CD14-positive monocyte (primary cell): ENCODE results near the gene VPS72. TPM values are rescaled to one million over a fixed set of nuclear protein-coding genes. Genes with fewer than 3 reads are reported as not detected.

Experiments
- DNase-seq, 3 donors: peaks; one replicate each; pipeline ENCODE4 v3.0.0-alpha.2; 2011 to 2022
- H2AFZ ChIP-seq: 2 replicates; pipeline ENCODE4 v1.6.0; 2012; ENCODE audit warnings: mild to moderate bottlenecking, low read depth, low read length, inconsistent platforms; ENCODE audit not compliant: insufficient read depth, poor library complexity, severe bottlenecking
- H3K27ac ChIP-seq, 2 donors: 1 replicate in 1 of 2; 2 replicates in 1 of 2; pipeline ENCODE4 v1.5.1; 2012 to 2013; ENCODE audit warnings: low read length in 2 of 2, control low read depth in 1 of 2, inconsistent platforms in 1 of 2, low read depth in 1 of 2, mild to moderate bottlenecking in 1 of 2
- H3K27me3 ChIP-seq, 2 donors: one replicate each; pipeline versions ENCODE4 v1.6.0 to v1.6.1; 2011 to 2013; ENCODE audit warnings: low read length in 2 of 2; ENCODE audit not compliant: control insufficient read depth in 2 of 2, insufficient read depth in 2 of 2
- H3K36me3 ChIP-seq, 2 donors: replicated peaks in 1 of 2; 1 replicate in 1 of 2; 2 replicates in 1 of 2; pipeline versions ENCODE4 v1.5.1 to v1.6.1; 2012 to 2013; ENCODE audit warnings: low read length in 2 of 2, control low read depth in 1 of 2, inconsistent platforms in 1 of 2, mild to moderate bottlenecking in 1 of 2; ENCODE audit not compliant: insufficient read depth in 2 of 2, control insufficient read depth in 1 of 2
- H3K4me1 ChIP-seq, 2 donors: 1 replicate in 1 of 2; 2 replicates in 1 of 2; pipeline versions ENCODE4 v1.5.1 to v1.6.1; 2012 to 2013; ENCODE audit warnings: low read length in 2 of 2, control low read depth in 1 of 2, inconsistent platforms in 1 of 2, mild to moderate bottlenecking in 1 of 2, moderate library complexity in 1 of 2; ENCODE audit not compliant: insufficient read depth in 2 of 2, control insufficient read depth in 1 of 2
- H3K4me2 ChIP-seq: replicated peaks from 2 replicates; pipeline ENCODE3; 2012; ENCODE audit warnings: low read length, moderate library complexity, mild to moderate bottlenecking; ENCODE audit not compliant: poor library complexity, severe bottlenecking; ENCODE audit errors: extremely low read depth
- H3K4me3 ChIP-seq, 3 experiments: fragments of 200-600 bp in 1 of 3; sonication (generic) in 1 of 3; replicated peaks in 1 of 3; 1 replicate in 2 of 3; 2 replicates in 1 of 3; pipeline ENCODE4 v1.5.1; 2011 to 2013; ENCODE audit warnings: low read length in 3 of 3, mild to moderate bottlenecking in 3 of 3, control low read depth in 2 of 3, low read depth in 2 of 3, inconsistent platforms in 1 of 3, moderate library complexity in 1 of 3
- H3K79me2 ChIP-seq: 2 replicates; pipeline ENCODE4 v1.6.0; 2012; ENCODE audit warnings: mild to moderate bottlenecking, control low read depth, inconsistent platforms, low read length, moderate library complexity; ENCODE audit not compliant: insufficient read depth
- H3K9ac ChIP-seq: 2 replicates; pipeline ENCODE4 v1.6.0; 2017; ENCODE audit warnings: low read length, mild to moderate bottlenecking; ENCODE audit not compliant: insufficient read depth, poor library complexity, severe bottlenecking
- H3K9me3 ChIP-seq, 2 donors: replicated peaks in 1 of 2; 1 replicate in 1 of 2; 2 replicates in 1 of 2; pipeline versions ENCODE4 v1.5.1 to v1.6.1; 2012 to 2013; ENCODE audit warnings: low read length in 2 of 2, control low read depth in 1 of 2; ENCODE audit not compliant: control insufficient read depth in 1 of 2, insufficient read depth in 1 of 2
- H4K20me1 ChIP-seq: 2 replicates; pipeline ENCODE4 v1.6.0; 2012; ENCODE audit warnings: mild to moderate bottlenecking, low read length, control low read depth, moderate library complexity; ENCODE audit not compliant: insufficient read depth
- H3K27ac Mint-ChIP-seq, 7 donors: one replicate each; pipeline ENCODE4 v1.8.0; 2020; ENCODE audit warnings: mild to moderate bottlenecking in 7 of 7, mixed read lengths in 7 of 7, moderate library complexity in 6 of 7, inconsistent platforms in 2 of 7
- H3K27me3 Mint-ChIP-seq, 3 donors: one replicate each; pipeline ENCODE4 v1.8.0; 2021 to 2022; ENCODE audit warnings: low read depth in 3 of 3, mild to moderate bottlenecking in 3 of 3, mixed read lengths in 3 of 3, moderate library complexity in 3 of 3, inconsistent platforms in 1 of 3
- H3K36me3 Mint-ChIP-seq, 2 donors: one replicate each; pipeline ENCODE4 v1.8.0; 2020; ENCODE audit warnings: mixed read lengths in 2 of 2, inconsistent platforms in 1 of 2, mild to moderate bottlenecking in 1 of 2
- H3K4me1 Mint-ChIP-seq: one replicate; pipeline ENCODE4 v1.8.0; 2020; ENCODE audit warnings: mild to moderate bottlenecking, mixed read lengths
- H3K4me3 Mint-ChIP-seq, 2 donors: one replicate each; pipeline ENCODE4 v1.8.0; 2020; ENCODE audit warnings: mild to moderate bottlenecking in 2 of 2, mixed read lengths in 2 of 2, moderate library complexity in 1 of 2
- H3K9me3 Mint-ChIP-seq, 7 donors: one replicate each; pipeline ENCODE4 v1.8.0; 2020 to 2022; ENCODE audit warnings: mixed read lengths in 7 of 7, mild to moderate bottlenecking in 6 of 7, moderate library complexity in 6 of 7, inconsistent platforms in 2 of 7
- CTCF ChIP-seq: fragments of 200-600 bp; IDR thresholded peaks from one replicate; pipeline ENCODE4 v1.8.0; 2022; ENCODE audit warnings: antibody characterized with exemption, mild to moderate bottlenecking
- WGBS: methylation state at CpG from one replicate; pipeline ENCODE4 v1.1.5; 2013; ENCODE audit warnings: missing lambda C conversion rate; ENCODE audit not compliant: insufficient coverage; 5-methylcytosine and 5-hydroxymethylcytosine counted together
- intact Hi-C, 2 donors: fragments of 100-400 bp; cut with micrococcal nuclease; formaldehyde crosslinking; loops; one replicate each; pipeline versions ENCODE4 v1.15.0 to v1.15.1; 2023
- polyA plus RNA-seq, 3 donors: library from polyadenylated mRNA; depleted of rRNA in 1 of 3; unstranded in 2 of 3; stranded (reverse) in 1 of 3; fragments of 300-500 nt in 2 of 3; fragments of >200 nt in 1 of 3; fragmentation: Illumina TruSeq in 2 of 3; gene quantifications; 1 replicate in 2 of 3; 2 replicates in 1 of 3; pipeline ENCODE4 v1.2.3, GENCODE V29; 2012 to 2021

Gene VPS72
- polyA plus RNA-seq, 3 donors = 30.4 to 43.3 (median 37.7) TPM

GRCh38 chr1:151147665-151148064 is 42.3 kb downstream of the VPS72 start:
- H3K4me1 ChIP-seq = peaks cover 13 to 23% of the 10 kb centered on the region in 2 donors
- H3K4me3 ChIP-seq = no peak overlapping the region
- no peaks in the 10 kb centered on the region for H4K20me1 ChIP-seq
- H3K4me2 ChIP-seq = no peak overlapping the region
- H3K9me3 ChIP-seq = no peaks in the 10 kb centered on the region
- H3K9ac ChIP-seq = no peak overlapping the region
- peaks cover 24% of the 10 kb centered on the region for H3K4me1 Mint-ChIP-seq
- DNase-seq = no peak
- no peaks in the 10 kb centered on the region for H3K79me2 ChIP-seq
- peaks cover 0 to 3% (median 0%) of the 10 kb centered on the region in 7 donors for H3K9me3 Mint-ChIP-seq
- no CpG with 5 or more reads among the region's 2 CpGs for WGBS
- H3K27me3 Mint-ChIP-seq = peaks cover 30 to 43% (median 33%) of the 10 kb centered on the region in 3 donors
- intact Hi-C loops = no loop called here
- no peak overlapping the region for H3K27ac Mint-ChIP-seq
- H2AFZ ChIP-seq = peak overlapping the region; percentile 99
- H3K36me3 ChIP-seq = no peaks in the 10 kb centered on the region
- no peak overlapping the region for H3K27ac ChIP-seq
- H3K4me3 Mint-ChIP-seq = peak overlapping the region in 1 of 2 donors; percentile 43
- TF ChIP-seq CTCF = no peak
- H3K27me3 ChIP-seq = peaks cover 2 to 19% of the 10 kb centered on the region in 2 donors
- H3K36me3 Mint-ChIP-seq = peaks cover 0 to 4% of the 10 kb centered on the region in 2 donors

GRCh38 chr1:151147132-151147503 is 42.9 kb downstream of the VPS72 start:
- intact Hi-C loops = no loop called here
- Mint-ChIP-seq H3K27me3 (peaks cover 30 to 43% (median 34%) of the 10 kb centered on the region in 3 donors), H3K27ac (peak overlapping the region in 3 of 7 donors; percentile 37 to 83 (median 37))

More at GRCh38 chr1:151147132-151147503, 42.9 kb downstream of the VPS72 start:
- Histone ChIP-seq H3K4me3 (peak overlapping the region; percentile 59 to 93 (median 64)), H3K9ac (peak overlapping the region; percentile 49), H3K79me2 (no peaks in the 10 kb centered on the region), H3K36me3 (no peaks in the 10 kb centered on the region), H3K4me2 (peak overlapping the region; percentile 100), H3K4me1 (peaks cover 13 to 23% of the 10 kb centered on the region in 2 donors), H3K27me3 (peaks cover 2 to 19% of the 10 kb centered on the region in 2 donors), H2AFZ (peak overlapping the region; percentile 99), H3K27ac (no peak overlapping the region), H4K20me1 (no peaks in the 10 kb centered on the region), H3K9me3 (no peaks in the 10 kb centered on the region)
- 0% methylated on average over 1 of the region's 7 CpGs for WGBS
- Mint-ChIP-seq H3K4me3 (peak overlapping the region; percentile 93 to 100), H3K9me3 (peaks cover 0 to 3% (median 0%) of the 10 kb centered on the region in 7 donors), H3K4me1 (peaks cover 24% of the 10 kb centered on the region), H3K36me3 (peaks cover 0 to 4% of the 10 kb centered on the region in 2 donors)
- no peak for DNase-seq
- no peak for TF ChIP-seq CTCF
